Stimulated activated CD8-positive, alpha-beta memory T cell treated with anti-CD3 and anti-CD28 coated beads, Interleukin-4, amount 100 ng/mL, for 24 hours (primary cell): ENCODE results near the gene BACH1.

Experiments used
- DNase-seq: peaks from one replicate; pipeline ENCODE4 v3.0.0-alpha.2; 2020; ENCODE audit warnings: low read depth

BACH1 gene

GRCh38 chr21:29379517-29380054 is 80.9 kb downstream of the BACH1 start:
- no peak for DNase-seq

GRCh38 chr21:29382030-29382654 is 83.4 kb downstream of the BACH1 start:
- DNase-seq = no peak

- no peak for DNase-seq
These were observed 86.1 kb downstream of the BACH1 start for GRCh38 chr21:29384683-29385359.

GRCh38 chr21:29385934-29386520 is 87.3 kb downstream of the BACH1 start:
- DNase-seq = no peak

- no peak for DNase-seq
These were observed 88.1 kb downstream of the BACH1 start for GRCh38 chr21:29386803-29387202.

- DNase-seq = no peak
These were observed 88.9 kb downstream of the BACH1 start for GRCh38 chr21:29387598-29387997.

GRCh38 chr21:29389136-29389535 is 90.4 kb downstream of the BACH1 start:
- no peak for DNase-seq

- DNase-seq = no peak
These were observed 92.1 kb downstream of the BACH1 start for GRCh38 chr21:29390778-29391177.

GRCh38 chr21:29394051-29394450 is 95.3 kb downstream of the BACH1 start:
- no peak for DNase-seq
